Measurements from ENCODE around the gene GFRA1.

GRCh38 chr10:116207690-116208089 lies 65.3 kb downstream of the GFRA1 start:
- no peak for TF ChIP-seq CTCF (IDR thresholded peaks at IDR 0.05)
- TF ChIP-seq POLR2A (IDR thresholded peaks at IDR 0.05) = no peak
- no peak for TF ChIP-seq POLR2AphosphoS5 (IDR thresholded peaks at IDR 0.05)
- no peak for TF ChIP-seq EP300 (IDR thresholded peaks at IDR 0.05)
